Cardiac muscle cell (in vitro differentiated cells and primary cell): ENCODE data around the gene STON1. TPM values are rescaled to one million over a fixed set of nuclear protein-coding genes. Genes with fewer than 3 reads are reported as not detected.
A peak's percentile ranks its signal among the peaks of the same experiment; 100 is the strongest.

Source experiments
- DNase-seq, 2 donors: peaks; one replicate each; pipeline versions ENCODE4 v3.0.0 to v3.0.0-alpha.2; 2010 to 2017; ENCODE audit warnings: low read depth in 1 of 2, low spot score in 1 of 2
- H3K27ac ChIP-seq: fragments of 200-600 bp; sonication (generic); 2 replicates; pipeline ENCODE4 v1.5.1; 2016
- H3K27me3 ChIP-seq: fragments of 200-600 bp; sonication (generic); 2 replicates; pipeline ENCODE4 v1.6.0; 2016; ENCODE audit warnings: control low read depth
- H3K36me3 ChIP-seq: fragments of 200-600 bp; sonication (generic); 2 replicates; pipeline ENCODE4 v1.5.1; 2016; ENCODE audit warnings: control low read depth
- H3K4me1 ChIP-seq: fragments of 200-600 bp; sonication (generic); 2 replicates; pipeline ENCODE4 v1.8.1; 2017; ENCODE audit warnings: low read depth, mild to moderate bottlenecking, mixed run types
- H3K4me3 ChIP-seq: fragments of 200-600 bp; sonication (generic); 2 replicates; pipeline ENCODE4 v1.5.1; 2016; ENCODE audit warnings: mild to moderate bottlenecking
- H3K9me3 ChIP-seq: fragments of 200-600 bp; sonication (generic); 2 replicates; pipeline ENCODE4 v1.5.1; 2017; ENCODE audit warnings: low read depth, mild to moderate bottlenecking, control low read depth
- CTCF ChIP-seq: IDR thresholded peaks from 2 replicates; pipeline ENCODE4 v1.5.1; 2012; ENCODE audit warnings: low read depth, mild to moderate bottlenecking, low read length
- polyA plus RNA-seq: library from polyadenylated mRNA; unstranded; fragments of >200 nt; fragmentation: Nextera tagmentation; extraction: Ambion mirVana; gene quantifications from 2 replicates; pipeline ENCODE4 v1.2.1, GENCODE V29; 2016
- total RNA-seq: library from RNA; depleted of rRNA; stranded (reverse); fragments of >200 nt; gene quantifications from 2 replicates; pipeline ENCODE4 v1.2.3, GENCODE V29; 2016

The STON1 gene
- total and polyA plus RNA-seq, 2 experiments from 2014 or later, result 4.9 to 9.5 TPM

GRCh38 chr2:48586433-48586832 lies 56.5 kb downstream of the STON1 start:
- Histone ChIP-seq H3K27ac (no peak overlapping the region), H3K4me3 (no peak overlapping the region), H3K36me3 (no peaks in the 10 kb centered on the region), H3K27me3 (no peaks in the 10 kb centered on the region), H3K4me1 (no peaks in the 10 kb centered on the region), H3K9me3 (no peaks in the 10 kb centered on the region)
- DNase-seq, result no peak
- TF ChIP-seq CTCF, result no peak

GRCh38 chr2:48587560-48587959 lies 57.6 kb downstream of the STON1 start:
- Histone ChIP-seq H3K27me3 (no peaks in the 10 kb centered on the region), H3K4me1 (no peaks in the 10 kb centered on the region), H3K9me3 (no peaks in the 10 kb centered on the region), H3K36me3 (no peaks in the 10 kb centered on the region), H3K27ac (no peak overlapping the region), H3K4me3 (no peak overlapping the region)
- TF ChIP-seq CTCF, result no peak
- DNase-seq, result no peak

GRCh38 chr2:48587961-48588360 lies 58.0 kb downstream of the STON1 start:
- Histone ChIP-seq H3K4me1 (no peaks in the 10 kb centered on the region), H3K27ac (no peak overlapping the region), H3K36me3 (no peaks in the 10 kb centered on the region), H3K4me3 (no peak overlapping the region), H3K27me3 (no peaks in the 10 kb centered on the region), H3K9me3 (no peaks in the 10 kb centered on the region)
- no peak for TF ChIP-seq CTCF
- no peak for DNase-seq

GRCh38 chr2:48588745-48589144 lies 58.8 kb downstream of the STON1 start:
- no peak overlapping the region for H3K4me3 ChIP-seq
- H3K36me3 ChIP-seq, result no peaks in the 10 kb centered on the region
- no peak for DNase-seq
- TF ChIP-seq CTCF, result no peak
- H3K27ac ChIP-seq, result no peak overlapping the region
- H3K27me3 ChIP-seq, result no peaks in the 10 kb centered on the region
- no peaks in the 10 kb centered on the region for H3K4me1 ChIP-seq
- H3K9me3 ChIP-seq, result no peaks in the 10 kb centered on the region

- Histone ChIP-seq H3K36me3 (no peaks in the 10 kb centered on the region), H3K9me3 (no peaks in the 10 kb centered on the region), H3K27me3 (no peaks in the 10 kb centered on the region), H3K4me1 (no peaks in the 10 kb centered on the region), H3K4me3 (no peak overlapping the region), H3K27ac (no peak overlapping the region)
- peak; percentile 74 for TF ChIP-seq CTCF
- peak; percentile 40 to 66 for DNase-seq
Observed at GRCh38 chr2:48589170-48589767, 59.3 kb downstream of the STON1 start.
